ENCODE results near the gene NEK6. TPM values are rescaled to one million over a fixed set of nuclear protein-coding genes. Genes with fewer than 3 reads are reported as not detected.

Gene NEK6
- total RNA-seq, 1 donor from 2014 or later, result 125 TPM

GRCh38 chr9:124345063-124345462 lies 87.3 kb downstream of the NEK6 start:
- H3K36me3 ChIP-seq, result peaks cover 96% of the 10 kb centered on the region
- ATAC-seq (no peak), DNase-seq (peak; percentile 20)

DNA sequence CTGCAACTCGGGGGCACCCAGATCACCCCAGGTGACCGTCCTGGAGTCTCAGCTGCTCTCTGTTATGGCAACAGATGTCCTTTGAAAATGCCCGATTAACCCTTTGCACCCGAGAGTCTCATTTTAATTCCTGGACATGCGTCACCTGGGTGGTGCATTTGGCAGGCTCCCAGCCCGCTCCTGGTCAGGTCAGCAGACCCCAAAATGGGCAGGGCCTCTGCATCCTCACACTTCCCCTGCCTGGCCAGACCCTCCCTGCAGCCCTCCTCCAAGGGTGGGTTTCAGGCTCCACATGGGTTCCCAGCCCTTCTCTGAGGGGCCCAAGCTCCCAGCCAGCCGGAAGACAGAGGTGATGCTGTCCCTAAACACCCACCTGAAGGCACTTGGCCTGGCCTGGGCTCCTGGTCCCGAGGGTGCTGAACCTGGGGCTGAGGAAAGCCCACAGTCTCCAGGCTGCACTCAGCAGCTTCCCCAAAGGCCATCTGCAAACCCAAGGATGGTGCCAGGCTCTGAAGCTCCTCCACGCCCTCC lies 88.1 kb downstream of the NEK6 start:
- Histone ChIP-seq H3K27ac (no peak overlapping the region), H3K36me3 (peaks cover 96% of the 10 kb centered on the region), H3K27me3 (ENCODE audit: low read depth) (no peaks in the 10 kb centered on the region), H3K4me3 (no peak overlapping the region), H3K4me1 (peaks cover 20% of the 10 kb centered on the region), H3K9me3 (no peaks in the 10 kb centered on the region)
- intact Hi-C loops (cut with DNase I), result no loop called here
- DNase-seq (peak; percentile 47), ATAC-seq (no peak)
- TF ChIP-seq, protein P1, sequence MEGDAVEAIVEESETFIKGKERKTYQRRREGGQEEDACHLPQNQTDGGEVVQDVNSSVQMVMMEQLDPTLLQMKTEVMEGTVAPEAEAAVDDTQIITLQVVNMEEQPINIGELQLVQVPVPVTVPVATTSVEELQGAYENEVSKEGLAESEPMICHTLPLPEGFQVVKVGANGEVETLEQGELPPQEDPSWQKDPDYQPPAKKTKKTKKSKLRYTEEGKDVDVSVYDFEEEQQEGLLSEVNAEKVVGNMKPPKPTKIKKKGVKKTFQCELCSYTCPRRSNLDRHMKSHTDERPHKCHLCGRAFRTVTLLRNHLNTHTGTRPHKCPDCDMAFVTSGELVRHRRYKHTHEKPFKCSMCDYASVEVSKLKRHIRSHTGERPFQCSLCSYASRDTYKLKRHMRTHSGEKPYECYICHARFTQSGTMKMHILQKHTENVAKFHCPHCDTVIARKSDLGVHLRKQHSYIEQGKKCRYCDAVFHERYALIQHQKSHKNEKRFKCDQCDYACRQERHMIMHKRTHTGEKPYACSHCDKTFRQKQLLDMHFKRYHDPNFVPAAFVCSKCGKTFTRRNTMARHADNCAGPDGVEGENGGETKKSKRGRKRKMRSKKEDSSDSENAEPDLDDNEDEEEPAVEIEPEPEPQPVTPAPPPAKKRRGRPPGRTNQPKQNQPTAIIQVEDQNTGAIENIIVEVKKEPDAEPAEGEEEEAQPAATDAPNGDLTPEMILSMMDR (IDR thresholded peaks at IDR 0.05), result no peak

More at GRCh38 chr9:124345063-124345462, 87.3 kb downstream of the NEK6 start:
- peaks cover 20% of the 10 kb centered on the region for H3K4me1 ChIP-seq
- intact Hi-C loops (cut with DNase I), result no loop called here
- H3K27ac ChIP-seq, result no peak overlapping the region
- no peak overlapping the region for H3K4me3 ChIP-seq
- TF ChIP-seq, protein P1 (IDR thresholded peaks at IDR 0.05), result no peak
- H3K27me3 ChIP-seq (ENCODE audit: low read depth), result no peaks in the 10 kb centered on the region
- no peaks in the 10 kb centered on the region for H3K9me3 ChIP-seq

DNA sequence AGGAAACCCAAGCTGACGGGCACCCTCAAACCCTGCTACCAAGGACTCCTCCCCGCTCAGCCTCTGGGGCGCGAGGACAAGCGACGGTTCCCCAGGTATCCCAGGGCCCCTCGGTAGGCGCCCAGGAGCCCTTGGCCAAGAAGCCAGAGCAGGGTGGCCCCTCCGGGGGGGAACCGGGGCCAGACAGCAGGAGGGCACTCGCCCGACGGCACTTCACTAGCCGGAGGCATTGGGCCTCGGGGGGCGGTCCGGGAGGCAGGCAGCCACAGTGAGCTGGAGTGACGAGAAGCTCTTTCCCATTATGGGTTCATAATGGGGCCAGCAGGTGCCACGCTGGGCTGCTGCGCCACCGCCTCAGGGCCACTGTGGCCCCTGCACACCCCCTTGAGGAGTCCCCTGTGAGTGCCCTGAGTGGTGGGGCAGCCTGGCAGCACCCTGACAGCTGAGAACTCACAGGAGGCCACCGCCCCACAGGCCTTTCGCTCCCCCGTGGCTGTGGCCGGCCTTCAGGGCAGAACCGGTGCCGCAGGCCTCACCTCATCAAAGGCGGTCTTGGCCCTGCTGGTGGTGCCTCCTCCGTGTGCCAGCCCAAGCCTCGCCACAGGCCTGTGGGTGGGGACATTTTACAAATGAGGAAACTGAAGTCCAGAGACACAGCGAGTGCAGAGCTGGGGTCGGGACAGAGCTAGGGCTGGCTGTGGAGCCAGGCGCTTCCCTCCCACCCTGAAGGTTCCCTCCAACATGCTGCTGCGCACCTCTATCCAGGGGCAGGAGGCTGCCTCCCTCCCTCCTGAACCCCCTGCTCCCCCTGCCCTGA lies 88.8 kb downstream of the NEK6 start:
- TF ChIP-seq, protein P1 (IDR thresholded peaks at IDR 0.05), result no peak
- peaks cover 20% of the 10 kb centered on the region for H3K4me1 ChIP-seq
- no peak overlapping the region for H3K27ac ChIP-seq
- H3K27me3 ChIP-seq (ENCODE audit: low read depth), result no peaks in the 10 kb centered on the region
- no peak overlapping the region for H3K4me3 ChIP-seq
- ATAC-seq (no peak), DNase-seq (peak; percentile 40)
- no peaks in the 10 kb centered on the region for H3K9me3 ChIP-seq
- intact Hi-C loops (cut with DNase I), result no loop called here
- peaks cover 96% of the 10 kb centered on the region for H3K36me3 ChIP-seq

DNA sequence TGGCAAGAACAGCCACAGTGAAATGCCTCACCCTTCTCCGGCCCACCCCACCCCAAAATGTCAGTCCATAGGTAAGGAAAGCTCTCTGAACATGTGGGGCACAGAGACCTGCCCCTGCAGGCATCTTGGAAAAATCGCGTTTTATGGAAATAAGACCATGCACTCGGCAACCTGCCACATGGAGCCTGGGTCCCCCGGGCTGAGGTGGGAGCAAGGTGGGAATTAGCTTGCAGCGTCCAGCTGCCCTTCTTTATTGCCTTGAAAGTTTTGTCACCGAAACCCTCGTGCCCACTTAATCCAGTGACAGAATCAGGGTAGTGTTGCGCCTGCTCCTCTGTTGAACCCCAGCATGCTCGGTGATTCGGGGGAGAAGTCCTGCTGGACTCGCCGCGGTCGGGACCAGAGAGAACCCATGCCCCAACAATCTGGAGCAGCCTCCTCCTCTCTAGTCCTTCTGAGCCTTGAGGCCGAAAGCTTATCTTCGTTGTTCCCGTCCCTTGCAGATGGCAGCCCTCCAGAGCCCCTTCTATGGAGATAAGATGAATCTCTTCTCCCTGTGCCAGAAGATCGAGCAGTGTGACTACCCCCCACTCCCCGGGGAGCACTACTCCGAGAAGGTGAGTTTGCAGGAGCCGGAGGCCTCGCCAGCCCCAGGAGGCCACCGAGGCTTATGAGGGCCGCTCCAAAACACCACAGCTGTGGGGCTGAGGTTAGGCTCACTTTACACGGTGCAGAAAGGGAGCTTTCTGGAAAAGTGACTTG lies 89.6 kb downstream of the NEK6 start:
- Histone ChIP-seq H3K9me3 (no peaks in the 10 kb centered on the region), H3K27me3 (ENCODE audit: low read depth) (no peaks in the 10 kb centered on the region), H3K27ac (no peak overlapping the region), H3K4me1 (peaks cover 12% of the 10 kb centered on the region), H3K4me3 (no peak overlapping the region), H3K36me3 (peaks cover 96% of the 10 kb centered on the region)
- TF ChIP-seq, protein P1 (IDR thresholded peaks at IDR 0.05), result no peak
- ATAC-seq (no peak), DNase-seq (peak; percentile 18)
- intact Hi-C loops (cut with DNase I), result no loop called here

DNA sequence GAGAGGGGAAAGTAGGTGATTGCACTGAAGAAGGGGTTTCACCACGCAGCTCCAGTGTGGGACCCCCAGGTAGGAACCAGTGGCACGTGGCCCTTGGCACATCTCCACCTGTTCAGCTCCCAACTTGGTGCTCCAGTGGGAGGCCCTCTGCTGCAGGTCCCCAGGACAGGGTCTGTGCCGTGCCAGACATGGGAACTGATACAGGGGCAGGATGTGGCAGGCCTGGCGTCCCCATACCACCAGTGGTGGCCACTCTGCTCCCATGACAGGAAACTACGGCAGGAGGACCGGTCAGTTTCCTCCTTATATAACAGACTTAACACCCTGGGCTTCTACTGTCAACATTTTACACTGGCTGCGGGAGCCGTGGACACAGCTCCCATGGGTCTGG lies 90.2 kb downstream of the NEK6 start:
- no peak overlapping the region for H3K27ac ChIP-seq
- no peaks in the 10 kb centered on the region for H3K27me3 ChIP-seq (ENCODE audit: low read depth)
- TF ChIP-seq, protein P1 (IDR thresholded peaks at IDR 0.05), result no peak
- H3K4me3 ChIP-seq, result no peak overlapping the region
- peaks cover 6% of the 10 kb centered on the region for H3K4me1 ChIP-seq
- intact Hi-C loops (cut with DNase I), result no loop called here
- H3K9me3 ChIP-seq, result no peaks in the 10 kb centered on the region
- DNase-seq (peak; percentile 41), ATAC-seq (no peak)
- H3K36me3 ChIP-seq, result peaks cover 98% of the 10 kb centered on the region

Data from lower lobe of right lung (tissue), 2 donors.